ENCODE measurements around the gene KRTAP22-2.

DNA sequence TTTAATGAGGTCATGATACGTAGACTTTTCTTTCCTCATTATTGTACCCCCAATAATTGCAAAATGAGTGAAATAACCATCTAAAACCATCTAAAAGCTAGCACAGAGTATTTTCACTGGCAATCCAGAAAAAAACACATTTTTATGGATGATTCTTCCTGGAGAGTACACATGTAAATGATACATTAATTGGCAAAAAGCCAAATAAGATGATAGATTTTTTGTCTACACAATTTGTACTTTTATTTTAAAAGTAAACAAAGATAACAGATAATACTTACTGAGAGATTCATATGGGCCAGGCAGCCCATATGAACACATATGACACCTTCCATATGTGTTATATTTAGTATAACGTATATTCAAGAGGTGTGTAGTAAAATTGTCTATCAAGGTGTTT is 26.6 kb downstream of the KRTAP22-2 start:
- TF ChIP-seq POLR2A (IDR thresholded peaks at IDR 0.05; ENCODE audit: low read depth, low read length) (no peak), POLR2AphosphoS5 (IDR thresholded peaks at IDR 0.05; ENCODE audit: low read depth, low read length) (no peak)
